K562 (cell line): ENCODE measurements around the gene NKD1. TPM values are rescaled to one million over a fixed set of nuclear protein-coding genes. Genes with fewer than 3 reads are reported as not detected.

Experiments used
- ATAC-seq: fragments of 200-7000 bp; cut with Tn5 transposase; 3 replicates; pipeline ENCODE4 v1.9.1; 2020; ENCODE audit warnings: moderate library complexity
- BruUV-seq: library from RNA; stranded (reverse); fragments of 400-500 nt; replicated peaks from 2 replicates; lab custom pipeline; 2021; lab: Mats Ljungman, UMichigan
- CTCF ChIA-PET: fragments of 300-600 bp; formaldehyde crosslinking; extraction: SDS; loops from one replicate; lab custom pipeline; 2021; ENCODE audit warnings: low intra/inter-chr PET ratio; lab: Yijun Ruan, JAX
- POLR2A ChIA-PET: fragments of 300-600, 350-650 bp; sonication (Branson Sonifier 250); formaldehyde crosslinking; extraction: SDS; loops from one replicate; lab custom pipeline; 2021; ENCODE audit warnings: antibody characterized with exemption, inconsistent platforms; lab: Yijun Ruan, JAX
- DNase-seq, 4 experiments: peaks; one replicate each; pipeline versions ENCODE4 v3.0.0 to v3.0.0-alpha.2; 2011 to 2018; ENCODE audit warnings: low spot score in 3 of 4, mixed read lengths in 3 of 4; ENCODE audit errors: extremely low read depth in 1 of 4
- FAIRE-seq: peaks from 2 replicates; lab custom pipeline; 2011; peaks lifted over from hg19 to GRCh38; lab: Jason Lieb, UNC
- H2AFZ ChIP-seq: 2 replicates; pipeline ENCODE4 v1.6.0; 2011; ENCODE audit warnings: low read depth, low read length, control low read depth, inconsistent platforms
- H3K27ac ChIP-seq: fragments of 200-600 bp; 3 replicates; pipeline ENCODE4 v1.8.0; 2011; ENCODE audit warnings: low read depth, mild to moderate bottlenecking, control low read depth, inconsistent platforms, low read length, moderate library complexity, mixed read lengths; ENCODE audit errors: extremely low read depth
- H3K27me3 ChIP-seq, 2 experiments: fragments of 300-600 bp in 1 of 2; 2 replicates in 1 of 2; 3 replicates in 1 of 2; pipeline versions ENCODE4 v1.6.0 to v1.8.0; 2011; ENCODE audit warnings: inconsistent platforms in 2 of 2, low read length in 2 of 2, mild to moderate bottlenecking in 1 of 2, mixed read lengths in 1 of 2, moderate library complexity in 1 of 2; ENCODE audit not compliant: control insufficient read depth in 2 of 2, insufficient read depth in 2 of 2
- H3K36me3 ChIP-seq: fragments of 300-600 bp; 3 replicates; pipeline ENCODE4 v1.8.0; 2011; ENCODE audit warnings: mild to moderate bottlenecking, low read length, inconsistent platforms; ENCODE audit not compliant: control insufficient read depth, insufficient read depth
- H3K4me1 ChIP-seq, 2 experiments: fragments of 200-600 bp in 1 of 2; replicated peaks in 1 of 2; 2 replicates in 1 of 2; 3 replicates in 1 of 2; pipeline versions ENCODE4 v1.5.1 to v1.8.0; 2011; ENCODE audit warnings: inconsistent platforms in 2 of 2, low read length in 2 of 2, mild to moderate bottlenecking in 1 of 2, mixed read lengths in 1 of 2, moderate library complexity in 1 of 2; ENCODE audit not compliant: control insufficient read depth in 2 of 2, insufficient read depth in 2 of 2
- H3K4me2 ChIP-seq: 2 replicates; pipeline ENCODE4 v1.6.1; 2011; ENCODE audit warnings: low read length, control low read depth, inconsistent platforms, mixed read lengths; ENCODE audit not compliant: insufficient read depth
- H3K4me3 ChIP-seq: fragments of 200-600 bp; sonication (generic), shearing (Covaris generic); 2 replicates; pipeline ENCODE4 v1.5.1; 2016; ENCODE audit warnings: control low read depth, inconsistent platforms
- H3K79me2 ChIP-seq: fragments of 200-600 bp; 3 replicates; pipeline ENCODE4 v1.8.0; 2011; ENCODE audit warnings: low read length, inconsistent platforms; ENCODE audit not compliant: control insufficient read depth, insufficient read depth
- H3K9ac ChIP-seq, 2 experiments: 2 replicates each; pipeline versions ENCODE4 v1.6.0 to v1.6.1; 2011; ENCODE audit warnings: low read depth in 2 of 2, low read length in 2 of 2, control low read depth in 1 of 2, inconsistent platforms in 1 of 2, mild to moderate bottlenecking in 1 of 2, mixed read lengths in 1 of 2; ENCODE audit not compliant: insufficient read depth in 1 of 2
- H3K9me1 ChIP-seq: one replicate; pipeline ENCODE4 v1.6.0; 2011; ENCODE audit warnings: inconsistent platforms, mild to moderate bottlenecking, low read length, moderate library complexity; ENCODE audit not compliant: control insufficient read depth, insufficient read depth
- H3K9me3 ChIP-seq: replicated peaks from 2 replicates; pipeline ENCODE4 v1.5.1; 2011; ENCODE audit warnings: low read depth, low read length, inconsistent platforms; ENCODE audit not compliant: control insufficient read depth, insufficient read depth
- H4K20me1 ChIP-seq: replicated peaks from 2 replicates; pipeline ENCODE4 v1.6.1; 2011; ENCODE audit warnings: low read length, inconsistent platforms, mixed read lengths; ENCODE audit not compliant: control insufficient read depth, insufficient read depth
- GABPB2 ChIP-seq: fragments of 250-450 bp; sonication (Bioruptor Pico); conservative IDR thresholded peaks from 2 replicates; pipeline ENCODE4 v1.5.1; 2021; ENCODE audit warnings: mild to moderate bottlenecking
- HDAC1 ChIP-seq, 2 experiments: fragments of 450-650 bp; IDR thresholded peaks; 2 replicates each; pipeline ENCODE4 v1.6.1; 2016 to 2017; ENCODE audit warnings: inconsistent platforms in 1 of 2, mild to moderate bottlenecking in 1 of 2, moderate library complexity in 1 of 2
- IRF2 ChIP-seq: sonication (generic); formaldehyde crosslinking; IDR thresholded peaks from 2 replicates; pipeline ENCODE4 v1.8.1; 2022; ENCODE audit warnings: mild to moderate bottlenecking, missing genetic modification reagents
- KLF10 ChIP-seq: fragments of 250-450 bp; sonication (Bioruptor Pico); IDR thresholded peaks from 2 replicates; pipeline ENCODE4 v1.6.1; 2021; ENCODE audit warnings: matching md5 sums
- MCM7 ChIP-seq, 2 experiments: fragments of 450-650 bp; IDR thresholded peaks; 2 replicates each; pipeline ENCODE4 v1.6.1; 2016 to 2018
- MECOM ChIP-seq: fragments of 250-450 bp; sonication (Bioruptor Pico); IDR thresholded peaks from 2 replicates; pipeline ENCODE4 v1.8.0; 2022; ENCODE audit warnings: inconsistent platforms
- NFATC3 ChIP-seq: fragments of 450-650 bp; IDR thresholded peaks from 2 replicates; pipeline ENCODE4 v1.6.1; 2017; ENCODE audit warnings: mild to moderate bottlenecking
- TAF15 ChIP-seq: fragments of 200-400 bp; formaldehyde crosslinking; IDR thresholded peaks from 2 replicates; pipeline ENCODE4 v1.6.1; 2017; ENCODE audit warnings: mild to moderate bottlenecking, low read depth, low read length, moderate library complexity
- YY1 ChIP-seq, 3 experiments: IDR thresholded peaks; 2 replicates each; pipeline ENCODE4 v1.6.1; 2011; ENCODE audit warnings: low read length in 2 of 3, mild to moderate bottlenecking in 2 of 3, moderate library complexity in 2 of 3, borderline replicate concordance in 1 of 3, control low read depth in 1 of 3, low read depth in 1 of 3; ENCODE audit not compliant: insufficient read depth in 3 of 3, insufficient replicate concordance in 2 of 3, control insufficient read depth in 1 of 3, insufficient read length in 1 of 3; ENCODE audit errors: extremely low read depth in 1 of 3
- ZNF277 ChIP-seq: fragments of 250-450 bp; sonication (Bioruptor Pico); IDR thresholded peaks from 2 replicates; pipeline ENCODE4 v1.8.0; 2022; ENCODE audit warnings: inconsistent platforms, mild to moderate bottlenecking, moderate library complexity, borderline replicate concordance
- ZNF589 ChIP-seq: fragments of 200-800 bp; sonication (Bioruptor generic); IDR thresholded peaks from 2 replicates; pipeline ENCODE4 v1.6.1; 2016; ENCODE audit warnings: low read depth, missing genetic modification characterization, missing compliant biosample characterization
- ZSCAN32 ChIP-seq: fragments of 450-650 bp; formaldehyde crosslinking; IDR thresholded peaks from 2 replicates; pipeline ENCODE4 v1.4.0; 2020; ENCODE audit warnings: mild to moderate bottlenecking, moderate library complexity
- WGBS: fragments of 100-300 bp; shearing (Covaris generic); methylation state at CpG from one replicate; pipeline ENCODE4 v1.1.6; 2016; ENCODE audit warnings: low coverage, mixed read lengths; ENCODE audit not compliant: insufficient coverage; ENCODE audit errors: missing lambda C conversion rate; 5-methylcytosine and 5-hydroxymethylcytosine counted together
- in situ Hi-C: fragments of 300-500 bp; cut with MboI; formaldehyde crosslinking; loops from 4 replicates; pipeline ENCODE4 v1.15.0; 2018; ENCODE audit warnings: inconsistent platforms, mixed read lengths
- intact Hi-C: fragments of 100-400 bp; cut with micrococcal nuclease; formaldehyde crosslinking; loops from 2 replicates; pipeline ENCODE4 v1.14.2; 2022
- polyA plus RNA-seq, 8 experiments: library from polyadenylated mRNA; depleted of rRNA in 4 of 8; stranded (reverse) in 5 of 8; unstranded in 3 of 8; fragments of >200 nt; fragmentation: Nextera tagmentation in 2 of 8; fragmentation: Illumina TruSeq in 1 of 8; extraction: Ambion mirVana in 2 of 8; extraction: Trizol in 1 of 8; gene quantifications; 2 replicates each; pipeline versions ENCODE4 v1.2.1 to v1.2.3, GENCODE V29; 2011 to 2014; ENCODE audit warnings: inconsistent platforms in 1 of 8, missing spikeins in 1 of 8
- total RNA-seq, 7 experiments: library from RNA; depleted of rRNA in 6 of 7; stranded (reverse); fragments of >200 nt in 6 of 7; fragmentation: Illumina TruSeq in 2 of 7; extraction: Trizol in 2 of 7; gene quantifications; 2 replicates each; pipeline versions ENCODE4 v1.2.1 to v1.2.3, GENCODE V29; 2011 to 2021; ENCODE audit warnings: low replicate concordance in 1 of 7
- TF ChIP-seq, protein P1 (sequence below): fragments of 250-450 bp; sonication (Bioruptor Pico); IDR thresholded peaks from 2 replicates; pipeline ENCODE4 v1.8.0; 2022; ENCODE audit warnings: moderate library complexity, mild to moderate bottlenecking, inconsistent platforms

NKD1 gene
- total and polyA plus RNA-seq, 9 of the 15 experiments (the other 6 are each of a cell fraction or from before 2014, with no cell fraction given), result under 0.01 to 0.24 (median 0.04) TPM; not detected in 2

DNA sequence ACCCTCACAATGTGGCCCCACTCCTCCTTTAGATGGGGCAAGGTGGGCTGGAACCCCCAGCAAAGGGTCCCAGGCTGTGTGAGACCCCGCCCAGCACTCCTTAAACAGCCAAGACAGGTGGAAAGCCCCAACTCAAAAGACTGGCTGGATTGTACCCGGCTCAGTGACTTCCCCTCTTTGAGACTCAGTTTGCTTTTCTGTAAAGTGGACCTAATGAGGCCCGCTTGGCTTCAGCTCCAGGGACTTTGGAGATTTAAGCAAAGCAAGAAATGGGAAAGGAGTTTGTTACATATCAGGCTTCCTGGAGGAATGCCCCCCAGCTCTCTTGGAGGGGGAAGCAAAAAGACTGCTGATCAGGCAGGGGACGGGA lies 93.6 kb downstream of the NKD1 start:
- Histone ChIP-seq H4K20me1 (0 out of 2 replicates have a peak, but pooled peaks cover 5% of the 10 kb centered on the region), H3K79me2 (no peaks in the 10 kb centered on the region), H3K4me1 (no peaks in the 10 kb centered on the region), H2AFZ (no peak overlapping the region), H3K4me2 (no peak overlapping the region), H3K27ac (no peak overlapping the region), H3K9me1 (no peaks in the 10 kb centered on the region), H3K9ac (no peak overlapping the region), H3K9me3 (no peaks in the 10 kb centered on the region), H3K27me3 (peaks cover 8 to 50% of the 10 kb centered on the region in 2 experiments), H3K36me3 (no peaks in the 10 kb centered on the region), H3K4me3 (no peak overlapping the region)
- ChIA-PET POLR2A (no interaction called here), CTCF (no interaction called here)
- no TSS peak for BruUV-seq
- ATAC-seq (no peak), FAIRE-seq (no peak), DNase-seq (no peak)
- intact Hi-C loops, result no loop called here
- 0% methylated on average over 4 of the region's 4 CpGs for whole genome bisulfite sequencing
- TF ChIP-seq TAF15, result no peak
- TF ChIP-seq ZNF589 (CRISPR knock-in tag), result no peak
- TF ChIP-seq KLF10 (CRISPR knock-in tag), result no peak
- no peak for TF ChIP-seq GABPB2 (CRISPR knock-in tag)
- TF ChIP-seq IRF2 (CRISPR knock-in tag), result no peak
- no peak for TF ChIP-seq HDAC1 (IDR thresholded peaks at IDR 0.05)
- TF ChIP-seq ZSCAN32, result no peak
- in situ Hi-C loops, result no loop called here

DNA sequence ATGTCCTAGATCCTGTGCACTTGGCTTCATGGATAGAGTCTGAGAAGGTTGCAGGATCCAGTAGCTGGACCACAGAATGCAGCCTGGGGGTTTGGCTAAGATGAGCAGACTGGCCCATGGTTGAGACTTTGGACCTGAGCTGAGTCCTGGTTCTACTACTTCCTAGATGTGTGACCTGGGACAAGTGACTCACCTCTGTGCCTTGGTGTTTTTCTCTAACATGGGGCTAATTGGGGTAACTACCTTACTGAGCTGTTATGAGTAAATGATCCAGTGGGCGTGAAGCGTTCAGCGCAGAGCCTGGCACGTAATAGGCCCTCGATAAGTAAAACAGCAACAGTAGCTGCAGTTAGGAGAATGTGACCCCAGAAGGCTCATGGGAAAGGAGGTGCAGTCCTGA lies 94.2 kb downstream of the NKD1 start:
- Histone ChIP-seq H4K20me1 (0 out of 2 replicates have a peak, but pooled peaks cover 5% of the 10 kb centered on the region), H3K27me3 (peaks cover 8 to 51% of the 10 kb centered on the region in 2 experiments), H3K9me3 (no peaks in the 10 kb centered on the region), H3K9ac (no peak overlapping the region), H3K79me2 (no peaks in the 10 kb centered on the region), H3K4me3 (no peak overlapping the region), H3K4me2 (no peak overlapping the region), H3K9me1 (no peaks in the 10 kb centered on the region), H3K36me3 (no peaks in the 10 kb centered on the region), H3K4me1 (no peaks in the 10 kb centered on the region), H2AFZ (no peak overlapping the region), H3K27ac (no peak overlapping the region)
- no TSS peak for BruUV-seq
- POLR2A ChIA-PET, result interaction anchor here (0.6 kb wide), 1 partner anchor 811 kb away, joined by 4 read pairs; no protein-coding TSS in a partner anchor
- DNase-seq (no peak), FAIRE-seq (no peak), ATAC-seq (no peak)
- CTCF ChIA-PET, result no interaction called here
- in situ Hi-C loops (no loop called here), intact Hi-C loops (no loop called here)
- 0% methylated on average over 5 of the region's 5 CpGs for WGBS
- TF ChIP-seq, protein P1, sequence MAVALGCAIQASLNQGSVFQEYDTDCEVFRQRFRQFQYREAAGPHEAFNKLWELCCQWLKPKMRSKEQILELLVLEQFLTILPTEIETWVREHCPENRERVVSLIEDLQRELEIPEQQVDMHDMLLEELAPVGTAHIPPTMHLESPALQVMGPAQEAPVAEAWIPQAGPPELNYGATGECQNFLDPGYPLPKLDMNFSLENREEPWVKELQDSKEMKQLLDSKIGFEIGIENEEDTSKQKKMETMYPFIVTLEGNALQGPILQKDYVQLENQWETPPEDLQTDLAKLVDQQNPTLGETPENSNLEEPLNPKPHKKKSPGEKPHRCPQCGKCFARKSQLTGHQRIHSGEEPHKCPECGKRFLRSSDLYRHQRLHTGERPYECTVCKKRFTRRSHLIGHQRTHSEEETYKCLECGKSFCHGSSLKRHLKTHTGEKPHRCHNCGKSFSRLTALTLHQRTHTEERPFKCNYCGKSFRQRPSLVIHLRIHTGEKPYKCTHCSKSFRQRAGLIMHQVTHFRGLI, result no peak
- TF ChIP-seq ZNF277 (no peak), MECOM (no peak), MCM7 (IDR thresholded peaks at IDR 0.05) (no peak), YY1 (IDR thresholded peaks at IDR 0.05; ENCODE audit: borderline replicate concordance in 1 of 3, control insufficient read depth in 1 of 3, extremely low read depth in 1 of 3, insufficient read depth in 3 of 3, insufficient read length in 1 of 3, insufficient replicate concordance in 2 of 3, low read depth in 1 of 3, low read length in 2 of 3) (no peak), NFATC3 (no peak)
